HepG2 (cell line): Measurements from ENCODE around the gene ADI1. TPM values are rescaled to one million over a fixed set of nuclear protein-coding genes. Genes with fewer than 3 reads are reported as not detected.
A peak's percentile ranks its signal among the peaks of the same experiment; 100 is the strongest.

Experiments used
- AGO2 ChIP-seq: fragments of 200-400 bp; formaldehyde crosslinking; optimal IDR thresholded peaks from 2 replicates; pipeline ENCODE3; 2017; ENCODE audit warnings: mild to moderate bottlenecking, low read depth, low read length, moderate library complexity
- ARHGAP35 ChIP-seq: sonication (generic); formaldehyde crosslinking; IDR thresholded peaks from 2 replicates; pipeline ENCODE4 v1.9.0; 2022; ENCODE audit warnings: mild to moderate bottlenecking, inconsistent platforms, moderate library complexity, missing genetic modification reagents, borderline replicate concordance
- ARNT ChIP-seq: fragments of 450-650 bp; IDR thresholded peaks from 2 replicates; pipeline ENCODE4 v1.6.1; 2017
- CAMTA2 ChIP-seq: sonication (generic); formaldehyde crosslinking; IDR thresholded peaks from 2 replicates; pipeline ENCODE4 v1.4.0; 2020; ENCODE audit warnings: mild to moderate bottlenecking, missing genetic modification reagents, borderline replicate concordance
- CBX1 ChIP-seq: IDR thresholded peaks from one replicate; pipeline ENCODE4 v1.6.1; 2016; ENCODE audit warnings: antibody characterized with exemption, low read depth
- DNMT1 ChIP-seq: sonication (generic); formaldehyde crosslinking; IDR thresholded peaks from 2 replicates; pipeline ENCODE4 v1.5.1; 2020; ENCODE audit warnings: mild to moderate bottlenecking, missing genetic modification reagents
- DR1 ChIP-seq: sonication (generic); formaldehyde crosslinking; IDR thresholded peaks from 2 replicates; pipeline ENCODE4 v1.8.0; 2021; ENCODE audit warnings: mild to moderate bottlenecking, missing genetic modification reagents, inconsistent platforms
- GATAD1 ChIP-seq: IDR thresholded peaks from 2 replicates; pipeline ENCODE4 v1.6.1; 2016; ENCODE audit warnings: missing genetic modification reagents, missing compliant biosample characterization
- GZF1 ChIP-seq: sonication (generic); formaldehyde crosslinking; IDR thresholded peaks from 2 replicates; pipeline ENCODE4 v1.5.1; 2020; ENCODE audit warnings: mild to moderate bottlenecking, missing genetic modification reagents
- HMG20A ChIP-seq: IDR thresholded peaks from 2 replicates; pipeline ENCODE4 v1.6.1; 2016; ENCODE audit warnings: borderline replicate concordance
- HMG20B ChIP-seq: conservative IDR thresholded peaks from 2 replicates; pipeline ENCODE4 v1.6.1; 2016; ENCODE audit warnings: missing genetic modification reagents, missing compliant biosample characterization
- KDM6A ChIP-seq: IDR thresholded peaks from 2 replicates; pipeline ENCODE4 v1.6.1; 2016; ENCODE audit warnings: low read depth
- KLF16 ChIP-seq, 2 experiments: sonication (generic) in 1 of 2; formaldehyde crosslinking in 1 of 2; IDR thresholded peaks; 2 replicates each; pipeline versions ENCODE4 v1.6.1 to v1.8.0; 2016 to 2023; ENCODE audit warnings: missing genetic modification reagents in 2 of 2, missing compliant biosample characterization in 1 of 2
- MTF1 ChIP-seq: sonication (generic); formaldehyde crosslinking; IDR thresholded peaks from 2 replicates; pipeline ENCODE4 v1.5.0; 2020; ENCODE audit warnings: missing genetic modification reagents
- MZF1 ChIP-seq: sonication (generic); formaldehyde crosslinking; IDR thresholded peaks from 2 replicates; pipeline ENCODE4 v1.8.1; 2023; ENCODE audit warnings: mild to moderate bottlenecking, missing genetic modification reagents, borderline replicate concordance
- NPAS2 ChIP-seq: sonication (generic); formaldehyde crosslinking; IDR thresholded peaks from 2 replicates; pipeline ENCODE4 v1.8.0; 2022; ENCODE audit warnings: mild to moderate bottlenecking, missing genetic modification reagents, borderline replicate concordance
- PAWR ChIP-seq: sonication (generic); formaldehyde crosslinking; IDR thresholded peaks from 2 replicates; pipeline ENCODE4 v1.4.0; 2020; ENCODE audit warnings: missing genetic modification reagents, mild to moderate bottlenecking, borderline replicate concordance
- SCMH1 ChIP-seq: sonication (generic); formaldehyde crosslinking; IDR thresholded peaks from 2 replicates; pipeline ENCODE4 v1.9.0; 2021; ENCODE audit warnings: missing genetic modification reagents, mild to moderate bottlenecking, borderline replicate concordance
- SIN3B ChIP-seq: fragments of 150-350 bp; IDR thresholded peaks from 2 replicates; pipeline ENCODE4 v1.6.1; 2014; ENCODE audit warnings: low read length
- TBP ChIP-seq: sonication (generic); formaldehyde crosslinking; IDR thresholded peaks from 2 replicates; pipeline ENCODE4 v1.5.0; 2020; ENCODE audit warnings: missing genetic modification reagents
- TSC22D2 ChIP-seq: sonication (generic); formaldehyde crosslinking; IDR thresholded peaks from 2 replicates; pipeline ENCODE4 v1.5.1; 2020; ENCODE audit warnings: missing genetic modification reagents, mild to moderate bottlenecking, borderline replicate concordance
- ZFP36L2 ChIP-seq: sonication (generic); formaldehyde crosslinking; IDR thresholded peaks from 2 replicates; pipeline ENCODE4 v1.4.0; 2020; ENCODE audit warnings: missing genetic modification reagents
- ZNF282 ChIP-seq: fragments of 450-650 bp; IDR thresholded peaks from 2 replicates; pipeline ENCODE4 v1.6.1; 2018; ENCODE audit not compliant: partially characterized antibody
- ZNF292 ChIP-seq: sonication (generic); formaldehyde crosslinking; IDR thresholded peaks from 2 replicates; pipeline ENCODE4 v1.8.1; 2022; ENCODE audit warnings: mild to moderate bottlenecking, low read depth, missing genetic modification reagents, borderline replicate concordance
- ZNF343 ChIP-seq: sonication (generic); formaldehyde crosslinking; IDR thresholded peaks from 2 replicates; pipeline ENCODE4 v1.4.0; 2020; ENCODE audit warnings: mild to moderate bottlenecking, missing genetic modification reagents
- ZNF44 ChIP-seq: sonication (generic); formaldehyde crosslinking; IDR thresholded peaks from 2 replicates; pipeline ENCODE4 v1.5.1; 2020; ENCODE audit warnings: mild to moderate bottlenecking, missing genetic modification reagents
- ZNF644 ChIP-seq: IDR thresholded peaks from 2 replicates; pipeline ENCODE4 v1.6.1; 2016; ENCODE audit warnings: low read depth
- ZSCAN20 ChIP-seq: sonication (generic); formaldehyde crosslinking; IDR thresholded peaks from 2 replicates; pipeline ENCODE4 v1.4.0; 2020; ENCODE audit warnings: missing genetic modification reagents, mild to moderate bottlenecking, borderline replicate concordance
- polyA plus RNA-seq, 8 experiments: library from polyadenylated mRNA; depleted of rRNA in 3 of 8; stranded (reverse) in 7 of 8; unstranded in 1 of 8; fragments of >200 nt; fragmentation: Illumina TruSeq in 4 of 8; extraction: Trizol in 4 of 8; gene quantifications; 2 replicates each; pipeline versions ENCODE4 v1.2.1 to v1.2.3, GENCODE V29; 2011 to 2016; ENCODE audit warnings: low read depth in 4 of 8, missing spikeins in 1 of 8, mixed read lengths in 1 of 8; ENCODE audit not compliant: insufficient read depth in 1 of 8
- total RNA-seq, 5 experiments: library from RNA; depleted of rRNA; stranded (reverse); fragments of >200 nt; fragmentation: Illumina TruSeq; extraction: Trizol; gene quantifications; 2 replicates each; pipeline ENCODE4 v1.2.3, GENCODE V29; 2016; ENCODE audit warnings: low read depth in 1 of 5
- TF ChIP-seq, protein P1 (sequence below): fragments of 450-650 bp; IDR thresholded peaks from 2 replicates; pipeline ENCODE4 v1.6.1; 2017; ENCODE audit warnings: mild to moderate bottlenecking
- TF ChIP-seq, protein P2 (sequence below): sonication (generic); formaldehyde crosslinking; IDR thresholded peaks from 2 replicates; pipeline ENCODE4 v1.4.0; 2020; ENCODE audit warnings: mild to moderate bottlenecking, missing genetic modification reagents

ADI1 gene
- total and polyA plus RNA-seq, 2 of the 13 experiments (the other 11 are each of a cell fraction or from before 2014, with no cell fraction given), result 28.7 to 123 TPM

DNA sequence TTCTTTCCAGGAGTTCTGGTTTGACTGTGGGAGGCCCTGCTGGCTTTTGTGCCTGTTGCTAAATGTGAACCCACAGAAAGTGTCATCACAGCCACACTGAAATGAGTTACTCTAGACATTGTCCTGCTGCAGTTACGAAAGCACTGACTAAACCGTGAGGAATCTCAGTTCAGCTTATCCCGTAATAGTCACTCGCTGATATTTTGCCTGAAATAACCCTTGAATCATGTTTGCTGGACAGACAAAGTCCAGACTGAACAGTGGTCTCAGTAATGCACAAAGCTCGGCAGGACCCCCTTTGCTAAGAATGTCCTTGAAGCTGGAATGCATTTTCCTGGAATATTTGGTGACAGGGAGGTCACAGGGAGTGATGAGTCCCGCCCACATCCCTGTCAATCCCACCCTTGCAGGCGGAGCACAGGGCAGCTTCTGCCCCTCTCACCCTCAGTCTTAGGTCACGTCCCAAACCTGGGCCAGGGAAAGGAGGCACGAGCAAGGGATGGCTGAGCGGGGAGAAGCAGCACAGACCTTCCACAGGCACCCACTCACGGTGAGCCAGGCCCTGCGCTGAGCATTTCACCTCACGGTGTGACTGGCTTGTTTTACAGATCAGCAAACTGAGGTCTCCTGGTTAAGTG is 53.4 kb downstream of the ADI1 start (continued):
- TF ChIP-seq MTF1 (CRISPR knock-in tag), result no peak
- TF ChIP-seq GATAD1 (CRISPR knock-in tag), result no peak
- TF ChIP-seq, protein P1, sequence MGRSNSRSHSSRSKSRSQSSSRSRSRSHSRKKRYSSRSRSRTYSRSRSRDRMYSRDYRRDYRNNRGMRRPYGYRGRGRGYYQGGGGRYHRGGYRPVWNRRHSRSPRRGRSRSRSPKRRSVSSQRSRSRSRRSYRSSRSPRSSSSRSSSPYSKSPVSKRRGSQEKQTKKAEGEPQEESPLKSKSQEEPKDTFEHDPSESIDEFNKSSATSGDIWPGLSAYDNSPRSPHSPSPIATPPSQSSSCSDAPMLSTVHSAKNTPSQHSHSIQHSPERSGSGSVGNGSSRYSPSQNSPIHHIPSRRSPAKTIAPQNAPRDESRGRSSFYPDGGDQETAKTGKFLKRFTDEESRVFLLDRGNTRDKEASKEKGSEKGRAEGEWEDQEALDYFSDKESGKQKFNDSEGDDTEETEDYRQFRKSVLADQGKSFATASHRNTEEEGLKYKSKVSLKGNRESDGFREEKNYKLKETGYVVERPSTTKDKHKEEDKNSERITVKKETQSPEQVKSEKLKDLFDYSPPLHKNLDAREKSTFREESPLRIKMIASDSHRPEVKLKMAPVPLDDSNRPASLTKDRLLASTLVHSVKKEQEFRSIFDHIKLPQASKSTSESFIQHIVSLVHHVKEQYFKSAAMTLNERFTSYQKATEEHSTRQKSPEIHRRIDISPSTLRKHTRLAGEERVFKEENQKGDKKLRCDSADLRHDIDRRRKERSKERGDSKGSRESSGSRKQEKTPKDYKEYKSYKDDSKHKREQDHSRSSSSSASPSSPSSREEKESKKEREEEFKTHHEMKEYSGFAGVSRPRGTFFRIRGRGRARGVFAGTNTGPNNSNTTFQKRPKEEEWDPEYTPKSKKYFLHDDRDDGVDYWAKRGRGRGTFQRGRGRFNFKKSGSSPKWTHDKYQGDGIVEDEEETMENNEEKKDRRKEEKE, result no peak
- no peak for TF ChIP-seq MZF1 (CRISPR knock-in tag)
- 0 out of 2 replicates have a peak, but pooled peaks have one; percentile 67 for TF ChIP-seq PAWR
- TF ChIP-seq HMG20A (CRISPR knock-in tag), result peak; percentile 85
- TF ChIP-seq TSC22D2 (CRISPR knock-in tag), result no peak; the same call in 1 of the 2 replicates
- TF ChIP-seq CAMTA2, result no peak
- no peak; the same call in 1 of the 2 replicates for TF ChIP-seq ZNF343 (CRISPR knock-in tag)
- TF ChIP-seq KLF16 (CRISPR knock-in tag; IDR thresholded peaks at IDR 0.05), result peak in 1 of 2 experiments; percentile 80; a peak in 2 of 4 replicates
- no peak for TF ChIP-seq ZSCAN20
- no peak for TF ChIP-seq AGO2
- peak; percentile 55 for TF ChIP-seq GZF1 (CRISPR knock-in tag)
- peak; percentile 66; the same call in 1 of the 2 replicates for TF ChIP-seq HMG20B (CRISPR knock-in tag)
- TF ChIP-seq NPAS2, result no peak
- TF ChIP-seq SCMH1 (CRISPR knock-in tag), result no peak
- no peak for TF ChIP-seq SIN3B
- TF ChIP-seq CBX1, result no peak
- no peak for TF ChIP-seq TBP (CRISPR knock-in tag)
- TF ChIP-seq ZNF292, result no peak; the same call in 1 of the 2 replicates
- no peak for TF ChIP-seq ZNF282
- TF ChIP-seq ZNF44 (CRISPR knock-in tag), result peak; percentile 90; the same call in 1 of the 2 replicates
- TF ChIP-seq ZNF644 (CRISPR knock-in tag), result no peak
- no peak for TF ChIP-seq DR1 (CRISPR knock-in tag)
- TF ChIP-seq DNMT1 (CRISPR knock-in tag), result no peak
- no peak for TF ChIP-seq ARNT
- peak; percentile 93 for TF ChIP-seq KDM6A (CRISPR knock-in tag)
- no peak for TF ChIP-seq ARHGAP35
- no peak for TF ChIP-seq ZFP36L2 (CRISPR knock-in tag)
- TF ChIP-seq, protein P2, sequence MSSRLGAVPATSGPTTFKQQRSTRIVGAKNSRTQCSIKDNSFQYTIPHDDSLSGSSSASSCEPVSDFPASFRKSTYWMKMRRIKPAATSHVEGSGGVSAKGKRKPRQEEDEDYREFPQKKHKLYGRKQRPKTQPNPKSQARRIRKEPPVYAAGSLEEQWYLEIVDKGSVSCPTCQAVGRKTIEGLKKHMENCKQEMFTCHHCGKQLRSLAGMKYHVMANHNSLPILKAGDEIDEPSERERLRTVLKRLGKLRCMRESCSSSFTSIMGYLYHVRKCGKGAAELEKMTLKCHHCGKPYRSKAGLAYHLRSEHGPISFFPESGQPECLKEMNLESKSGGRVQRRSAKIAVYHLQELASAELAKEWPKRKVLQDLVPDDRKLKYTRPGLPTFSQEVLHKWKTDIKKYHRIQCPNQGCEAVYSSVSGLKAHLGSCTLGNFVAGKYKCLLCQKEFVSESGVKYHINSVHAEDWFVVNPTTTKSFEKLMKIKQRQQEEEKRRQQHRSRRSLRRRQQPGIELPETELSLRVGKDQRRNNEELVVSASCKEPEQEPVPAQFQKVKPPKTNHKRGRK (CRISPR knock-in tag), result no peak
